CD4-positive, alpha-beta T cell treated with Interleukin-17A for 4 hours (primary cell): ENCODE measurements around the gene ARHGAP31.

Experiments used
- DNase-seq: peaks from one replicate; pipeline ENCODE4 v3.0.0-alpha.2; 2020; ENCODE audit warnings: mixed read lengths

The ARHGAP31 gene

GRCh38 chr3:119396870-119397269 lies 102.7 kb downstream of the ARHGAP31 start:
- DNase-seq = no peak

DNA sequence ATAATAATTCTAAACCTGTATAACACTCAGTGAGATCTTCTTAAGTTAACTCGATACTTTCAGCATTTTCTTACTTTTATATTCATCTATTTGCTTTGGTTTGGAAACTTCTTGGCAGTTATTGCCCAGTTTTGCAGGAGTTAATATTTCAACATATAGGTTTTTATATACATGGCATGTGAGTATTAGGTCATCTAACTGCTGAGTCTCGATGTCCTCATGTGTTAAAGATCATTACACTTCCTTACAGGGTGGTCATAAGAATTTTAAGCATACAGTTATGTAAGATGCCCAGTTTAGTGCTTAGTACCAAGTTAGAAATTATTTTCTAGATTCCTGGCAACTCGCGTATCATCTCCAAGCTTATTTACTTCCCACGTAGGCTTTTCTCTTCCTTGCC lies 106.3 kb downstream of the ARHGAP31 start:
- DNase-seq = no peak

DNA sequence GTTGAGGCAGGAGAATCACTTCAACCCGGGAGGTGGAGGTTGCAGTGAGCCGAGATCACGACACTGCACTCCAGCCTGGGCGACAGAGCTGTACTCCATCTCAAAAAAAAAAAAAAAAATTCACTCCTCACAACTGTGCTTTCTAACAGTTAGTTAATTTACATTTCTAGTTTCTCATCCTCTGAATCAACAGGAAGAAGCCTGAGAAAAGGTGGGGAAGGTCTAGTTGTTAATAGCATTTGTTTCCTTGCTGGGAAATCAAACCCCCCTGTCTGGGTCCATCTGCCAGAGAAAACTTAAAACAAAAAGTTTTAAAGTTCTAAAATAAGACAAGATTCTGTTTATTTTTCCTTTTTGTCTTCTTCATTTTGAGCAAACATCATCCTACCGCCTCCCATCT lies 106.9 kb downstream of the ARHGAP31 start:
- DNase-seq = no peak

DNA sequence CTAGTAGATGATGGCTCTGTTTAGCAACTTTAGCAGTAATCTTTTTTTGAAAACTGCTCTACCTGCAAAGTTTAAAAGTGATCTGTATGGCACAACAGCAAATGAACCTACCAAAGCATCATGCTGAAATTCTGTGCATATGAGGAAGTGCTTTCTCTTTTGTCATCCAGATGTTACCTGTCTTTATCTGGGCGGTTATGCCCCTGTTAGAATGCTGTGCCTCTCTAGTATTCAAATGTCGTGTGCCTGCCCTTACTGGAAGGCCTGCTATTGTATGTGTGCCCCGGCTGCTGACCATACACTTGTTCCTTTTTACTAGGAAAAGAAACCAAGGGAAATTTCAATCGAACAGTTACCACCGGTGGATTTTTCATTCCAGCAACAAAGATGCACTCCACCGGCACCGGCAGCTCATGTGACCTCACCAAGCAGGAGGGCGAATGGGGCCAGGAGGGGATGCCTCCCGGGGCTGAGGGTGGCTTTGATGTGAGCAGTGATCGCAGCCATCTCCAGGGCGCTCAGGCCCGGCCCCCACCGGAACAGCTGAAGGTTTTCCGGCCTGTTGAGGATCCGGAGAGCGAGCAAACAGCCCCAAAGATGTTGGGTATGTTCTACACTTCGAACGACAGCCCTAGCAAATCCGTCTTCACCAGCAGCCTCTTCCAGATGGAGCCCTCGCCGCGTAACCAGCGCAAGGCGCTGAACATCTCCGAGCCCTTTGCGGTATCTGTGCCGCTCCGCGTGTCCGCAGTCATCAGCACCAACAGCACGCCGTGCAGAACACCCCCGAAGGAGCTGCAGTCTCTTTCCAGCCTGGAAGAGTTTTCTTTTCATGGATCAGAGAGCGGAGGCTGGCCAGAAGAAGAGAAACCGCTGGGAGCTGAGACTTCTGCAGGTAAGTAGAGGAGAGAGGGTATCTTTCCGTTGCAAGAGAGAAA lies 107.6 kb downstream of the ARHGAP31 start:
- no peak for DNase-seq

DNA sequence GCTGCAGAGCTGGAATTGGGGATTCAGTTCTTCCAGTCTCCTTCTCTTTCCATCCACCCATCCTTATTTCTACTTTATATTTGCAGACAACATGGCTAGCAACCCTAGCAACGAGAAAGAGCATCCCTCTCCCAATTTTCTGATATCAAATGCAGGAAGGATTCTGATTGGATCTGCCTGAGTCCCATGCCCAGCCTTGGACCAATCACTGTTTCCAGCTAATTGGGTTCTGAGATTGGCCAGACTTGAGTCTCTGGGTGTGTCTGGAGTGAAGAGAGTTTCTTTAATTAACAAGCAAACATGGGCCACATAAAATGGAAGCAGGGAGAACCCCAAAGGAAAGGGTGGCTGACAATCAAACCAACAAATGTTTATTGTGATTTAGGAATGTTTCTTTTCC lies 108.6 kb downstream of the ARHGAP31 start:
- DNase-seq = no peak

DNA sequence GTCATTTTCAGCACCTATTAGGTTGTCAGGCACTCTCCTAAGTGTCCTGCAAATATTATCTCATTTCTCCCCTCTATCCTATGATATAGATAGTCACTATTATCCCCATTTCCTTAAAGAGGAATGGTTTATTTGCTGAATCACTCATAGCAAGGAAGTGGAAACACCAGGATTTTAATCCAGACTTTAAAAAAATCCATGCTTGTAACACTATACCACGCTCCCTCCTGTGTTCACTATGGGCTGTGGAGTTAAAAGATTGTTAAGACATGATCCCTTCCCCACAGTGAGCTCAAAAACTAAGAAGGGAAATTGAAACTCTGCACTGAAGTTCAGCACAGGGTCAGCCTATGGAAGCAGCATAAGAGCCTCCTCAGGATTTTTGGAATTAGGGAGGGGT lies 109.0 kb downstream of the ARHGAP31 start:
- no peak for DNase-seq

GRCh38 chr3:119405315-119405714 lies 111.1 kb downstream of the ARHGAP31 start:
- no peak for DNase-seq

GRCh38 chr3:119408243-119408950 lies 114.2 kb downstream of the ARHGAP31 start:
- DNase-seq = no peak

- DNase-seq = no peak
These were observed 115.7 kb downstream of the ARHGAP31 start for GRCh38 chr3:119409844-119410243.

- no peak for DNase-seq
These were observed 119.6 kb downstream of the ARHGAP31 start for GRCh38 chr3:119413603-119414280.

DNA sequence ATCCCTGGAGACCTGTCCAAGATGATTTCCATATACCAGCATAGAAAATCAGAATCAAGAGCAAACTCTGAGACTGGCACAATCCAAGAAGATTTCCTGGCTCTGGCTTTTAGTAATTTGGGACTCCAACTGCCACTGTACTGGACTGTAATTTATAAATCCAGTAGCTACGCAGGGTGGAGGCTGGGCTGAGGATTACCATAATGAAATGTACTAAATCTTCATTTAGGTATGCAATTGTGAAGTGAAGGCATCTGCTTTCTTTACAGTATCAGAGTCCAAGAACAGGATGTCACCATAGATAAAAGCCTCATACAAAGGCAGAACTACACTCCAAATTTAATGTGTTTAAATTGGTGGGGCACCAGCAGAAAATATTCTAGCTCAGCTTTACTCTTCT lies 122.7 kb downstream of the ARHGAP31 start:
- DNase-seq = no peak

GRCh38 chr3:119417771-119418512 lies 123.8 kb downstream of the ARHGAP31 start:
- no peak for DNase-seq

DNA sequence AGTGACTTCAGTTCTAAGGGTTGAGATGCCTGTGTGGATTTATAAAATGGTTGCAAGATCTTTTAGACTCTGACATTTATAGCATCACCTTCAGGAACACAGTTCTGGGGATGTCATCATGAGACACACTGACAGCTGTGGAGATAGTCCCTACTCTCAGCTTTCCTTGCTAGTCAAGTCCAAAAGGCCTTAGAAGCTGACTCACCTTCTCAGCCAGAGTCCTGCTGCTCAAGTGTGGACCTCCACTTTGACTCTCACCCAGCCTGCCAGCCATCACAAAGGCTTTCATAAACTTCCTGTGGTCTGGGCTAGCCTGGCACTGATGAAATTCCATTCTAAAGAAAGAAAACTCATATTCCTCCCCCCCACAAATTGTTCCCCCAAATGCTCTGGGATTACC lies 124.5 kb downstream of the ARHGAP31 start:
- DNase-seq = no peak

DNA sequence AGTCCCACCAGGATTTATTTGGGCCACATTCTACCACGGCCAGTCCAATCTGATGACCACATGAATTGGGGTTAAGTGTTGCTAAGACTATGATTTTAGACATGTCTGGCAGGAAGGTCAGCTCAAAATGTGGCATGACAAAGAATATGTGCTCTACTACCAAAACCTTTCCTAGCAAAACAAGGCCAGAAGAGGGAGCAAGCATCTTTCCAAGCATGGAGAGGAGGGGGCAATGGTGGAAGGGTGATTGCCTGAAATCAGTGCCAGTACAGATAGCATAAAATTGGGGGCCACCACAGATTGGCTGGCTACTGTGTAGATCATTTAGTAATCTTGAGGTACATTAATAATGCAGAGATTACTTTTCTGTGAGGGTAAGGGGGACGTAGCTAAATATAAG lies 126.0 kb downstream of the ARHGAP31 start:
- no peak for DNase-seq

DNA sequence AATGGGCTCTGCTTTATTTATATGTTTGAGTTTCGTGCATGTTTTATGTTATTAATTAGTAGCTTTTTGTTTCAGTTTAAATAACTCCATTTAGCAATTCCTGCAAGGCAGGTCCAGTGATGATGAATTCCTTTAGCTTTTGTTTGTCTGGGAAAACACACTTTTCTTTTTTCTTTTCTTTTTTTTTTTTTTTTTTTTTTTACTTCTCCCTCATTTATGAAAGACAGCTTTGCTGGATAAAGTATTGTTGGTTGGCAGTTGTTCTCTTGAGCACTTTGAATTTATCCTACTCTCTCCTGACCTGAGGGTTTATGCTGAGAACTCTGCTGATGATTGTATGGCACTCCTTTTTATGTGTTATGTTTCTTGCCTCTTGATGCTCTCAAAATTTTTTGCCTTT lies 133.5 kb downstream of the ARHGAP31 start:
- no peak for DNase-seq

DNA sequence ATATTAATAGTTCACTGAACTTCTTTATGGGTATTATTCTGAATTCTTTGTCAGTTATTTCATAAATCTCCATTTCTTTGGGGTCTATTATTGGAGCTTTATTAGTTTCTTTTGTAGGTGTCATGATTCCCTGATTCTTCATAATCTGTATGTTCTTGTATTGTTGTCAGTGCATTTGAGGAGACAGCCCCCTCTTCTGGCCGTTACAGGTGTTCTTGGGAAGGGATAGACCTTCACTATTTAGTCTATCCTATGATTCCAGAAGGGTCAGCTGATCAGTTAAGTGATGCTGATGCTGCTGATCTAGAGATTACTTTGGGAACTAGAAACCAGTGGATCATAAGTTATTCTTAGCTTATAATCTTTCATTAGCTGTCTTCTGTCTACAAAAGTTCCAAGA lies 134.4 kb downstream of the ARHGAP31 start:
- DNase-seq = no peak

- DNase-seq = no peak
These were observed 139.6 kb downstream of the ARHGAP31 start for GRCh38 chr3:119433613-119434325.

DNA sequence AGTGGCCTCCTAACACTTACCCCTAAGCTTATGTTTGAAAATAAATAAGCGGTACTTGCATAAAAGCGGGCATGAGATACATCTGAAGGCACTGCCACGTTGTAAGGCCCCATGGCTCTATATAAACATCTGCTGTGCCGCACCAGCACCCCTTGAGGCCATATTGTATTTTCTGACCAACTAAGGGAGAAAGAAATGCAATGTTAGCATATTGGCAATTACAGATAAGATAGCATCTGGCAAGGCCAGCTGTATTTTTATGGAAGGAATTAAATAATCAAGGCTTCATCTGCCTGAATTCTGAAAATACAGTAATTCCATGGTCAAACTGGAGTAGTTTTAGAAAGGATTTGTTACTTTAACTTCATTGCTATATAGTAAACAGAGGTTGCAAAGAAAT lies 140.5 kb downstream of the ARHGAP31 start:
- no peak for DNase-seq

DNA sequence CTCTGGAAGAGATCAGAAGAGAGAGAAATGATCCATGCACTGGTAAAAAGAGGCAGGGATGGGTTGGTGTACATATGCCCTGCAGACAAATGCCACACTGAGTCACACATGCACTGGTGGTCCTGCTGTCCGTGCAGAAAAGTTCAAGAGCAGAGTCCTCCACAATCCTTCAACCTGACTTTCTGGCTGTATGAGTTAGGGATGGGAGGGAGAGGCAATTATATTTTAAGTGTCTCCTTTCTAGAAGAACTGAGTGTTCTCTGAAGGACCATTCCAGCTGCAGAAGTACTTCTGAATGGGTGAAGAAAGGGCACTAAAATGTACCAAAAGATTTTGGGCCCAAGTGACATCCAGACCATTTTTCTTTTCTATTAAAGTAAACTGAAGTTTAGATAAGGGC lies 142.8 kb downstream of the ARHGAP31 start:
- DNase-seq = no peak

- no peak for DNase-seq
These were observed 143.6 kb downstream of the ARHGAP31 start for GRCh38 chr3:119437691-119438258.

DNA sequence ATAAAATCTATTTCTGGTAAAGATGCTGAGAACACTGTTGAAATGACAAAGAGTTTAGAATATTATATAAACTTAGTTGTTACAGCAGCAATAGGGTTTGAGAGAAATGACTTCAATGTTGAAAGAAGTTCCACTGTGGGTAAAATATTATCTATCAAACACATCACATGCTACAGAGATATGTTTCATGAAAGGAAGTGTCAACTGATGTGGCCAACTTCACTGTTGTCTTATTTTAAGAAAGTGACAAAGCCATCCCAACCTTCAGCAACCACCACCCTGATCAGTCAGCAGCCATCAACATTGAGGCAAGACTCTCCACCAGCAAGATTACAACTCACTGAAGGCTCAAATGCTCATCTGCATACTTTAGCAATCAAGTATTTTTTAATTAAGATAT lies 149.0 kb downstream of the ARHGAP31 start:
- DNase-seq = no peak

GRCh38 chr3:119444590-119444989 lies 150.4 kb downstream of the ARHGAP31 start:
- no peak for DNase-seq
